Measurements from ENCODE around the gene MGAT4B. TPM values are rescaled to one million over a fixed set of nuclear protein-coding genes. Genes with fewer than 3 reads are reported as not detected.

Gene MGAT4B
- total RNA-seq, 1 experiment from 2014 or later = 151 TPM

DNA sequence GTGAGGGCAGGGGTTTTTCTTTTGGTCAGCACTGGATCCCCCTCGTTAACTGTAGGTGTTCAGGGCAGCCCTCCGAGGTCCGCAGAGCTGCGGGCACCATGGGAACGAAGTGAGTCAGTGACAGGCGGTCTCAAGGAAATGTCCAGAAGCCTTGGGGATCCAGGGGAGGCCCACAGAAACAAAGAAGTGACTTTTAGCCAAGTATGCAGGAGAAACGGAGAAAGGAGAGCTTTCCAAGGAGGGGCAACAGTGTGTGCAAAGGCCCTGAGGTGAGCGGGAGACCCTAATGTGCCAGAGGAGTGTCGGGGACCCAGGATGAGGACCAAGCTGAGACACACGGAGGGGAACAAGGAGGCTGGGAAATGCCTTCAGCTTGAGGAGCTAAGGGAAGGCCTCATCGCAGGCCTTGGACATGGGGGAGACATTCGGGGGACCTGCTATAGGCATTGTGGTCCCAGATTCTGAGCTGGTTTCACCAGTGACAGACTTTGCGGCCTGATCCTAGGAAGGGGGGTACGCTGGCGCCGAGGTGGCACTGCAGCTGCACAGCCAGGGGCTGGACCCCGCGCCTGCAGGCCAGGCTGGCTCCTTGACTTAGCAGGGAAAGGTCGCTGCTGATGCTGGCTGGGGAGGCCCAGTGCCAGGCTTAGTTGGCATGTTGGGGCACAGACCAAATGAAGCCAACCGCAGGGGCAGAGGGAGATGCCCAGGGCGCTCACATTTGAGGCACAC is 9.6 kb downstream of the MGAT4B start:
- ATAC-seq (no peak), DNase-seq (ENCODE audit: low spot score) (no peak)
- Mint-ChIP-seq H3K4me1 (peaks cover 23% of the 10 kb centered on the region), H3K36me3 (peaks cover 18% of the 10 kb centered on the region), H3K9me3 (no peaks in the 10 kb centered on the region), H3K4me3 (peak overlapping the region; percentile 67), H3K27ac (peak overlapping the region; percentile 90; the same call in 1 of the 2 replicates), H3K27me3 (ENCODE audit: low read depth) (no peaks in the 10 kb centered on the region)
- TF ChIP-seq GTF2I (CRISPR knock-in tag; conservative IDR thresholded peaks at IDR 0.05) = peak; percentile 65
- no peak for TF ChIP-seq SP1 (CRISPR knock-in tag; conservative IDR thresholded peaks at IDR 0.05)
- ChIA-PET CTCF (interaction anchor here (0.5 to 5.7 kb wide), 6 partner anchors 17 to 758 kb away, joined by 3 to 39 read pairs (median 4); no protein-coding TSS in a partner anchor), POLR2A (interaction anchor here (0.8 to 1.0 kb wide), 2 partner anchors 9 to 24 kb away, joined by 3 to 4 read pairs; partner anchors contain the start of gene SQSTM1)

DNA sequence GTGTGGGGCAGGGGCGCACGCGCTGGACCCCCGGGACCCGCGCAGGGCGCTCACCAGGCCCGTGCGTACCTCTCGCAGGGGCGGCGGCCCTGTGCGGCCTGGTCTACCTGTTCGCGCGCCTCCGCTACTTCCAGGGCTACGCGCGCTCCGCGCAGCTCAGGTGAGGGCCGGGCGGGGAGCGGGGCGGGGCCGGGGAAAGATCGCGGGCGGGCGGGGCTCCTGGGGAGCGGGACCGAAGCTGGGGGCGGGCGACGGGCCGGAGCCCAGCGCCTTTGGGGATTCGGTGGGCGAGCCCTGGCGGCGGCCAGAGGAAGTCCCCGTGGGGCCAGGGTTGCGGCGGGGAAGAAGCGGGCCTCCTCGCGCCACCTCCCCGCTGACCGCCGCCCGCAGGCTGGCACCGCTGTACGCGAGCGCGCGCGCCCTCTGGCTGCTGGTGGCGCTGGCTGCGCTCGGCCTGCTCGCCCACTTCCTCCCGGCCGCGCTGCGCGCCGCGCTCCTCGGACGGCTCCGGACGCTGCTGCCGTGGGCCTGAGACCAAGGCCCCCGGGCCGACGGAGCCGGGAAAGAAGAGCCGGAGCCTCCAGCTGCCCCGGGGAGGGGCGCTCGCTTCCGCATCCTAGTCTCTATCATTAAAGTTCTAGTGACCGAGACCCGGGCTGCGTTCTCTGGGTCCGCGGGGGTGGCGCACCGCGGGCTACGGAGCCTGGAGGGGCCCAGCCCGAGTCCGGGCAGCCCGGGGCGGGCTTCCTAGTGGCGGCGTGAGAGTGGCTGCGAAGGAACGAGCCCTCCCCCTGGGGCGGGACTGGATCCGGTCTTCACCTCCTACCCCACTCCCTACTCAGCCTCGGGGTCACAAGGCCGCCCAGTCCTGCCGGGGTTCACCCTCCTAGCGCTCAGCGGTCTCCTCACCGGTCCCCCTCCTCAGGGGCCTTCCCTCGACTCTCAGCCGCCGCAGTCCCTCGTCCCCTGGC is 10.5 kb downstream of the MGAT4B start:
- ChIA-PET CTCF (interaction anchor here (0.5 to 5.7 kb wide), 16 partner anchors 10 to 810 kb away, joined by 3 to 39 read pairs (median 4); partner anchors contain the start of gene SQSTM1), POLR2A (interaction anchor here (1.0 to 1.1 kb wide), 2 partner anchors 10 to 64 kb away, joined by 3 to 4 read pairs; no protein-coding TSS in a partner anchor)
- Mint-ChIP-seq H3K36me3 (peaks cover 15% of the 10 kb centered on the region), H3K27ac (peak overlapping the region; percentile 90; the same call in 1 of the 2 replicates), H3K4me3 (peak overlapping the region; percentile 67), H3K27me3 (ENCODE audit: low read depth) (no peaks in the 10 kb centered on the region), H3K9me3 (no peaks in the 10 kb centered on the region), H3K4me1 (peaks cover 18% of the 10 kb centered on the region)
- peak; percentile 61 for ATAC-seq
- peak; percentile 84 for DNase-seq (ENCODE audit: low spot score)
- TF ChIP-seq, protein P1, sequence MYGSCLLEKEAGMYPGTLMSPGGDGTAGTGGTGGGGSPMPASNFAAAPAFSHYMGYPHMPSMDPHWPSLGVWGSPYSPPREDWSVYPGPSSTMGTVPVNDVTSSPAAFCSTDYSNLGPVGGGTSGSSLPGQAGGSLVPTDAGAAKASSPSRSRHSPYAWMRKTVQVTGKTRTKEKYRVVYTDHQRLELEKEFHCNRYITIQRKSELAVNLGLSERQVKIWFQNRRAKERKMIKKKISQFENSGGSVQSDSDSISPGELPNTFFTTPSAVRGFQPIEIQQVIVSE (CRISPR knock-in tag; IDR thresholded peaks at IDR 0.05; ENCODE audit: borderline replicate concordance) = no peak
- TF ChIP-seq ESRRA (CRISPR knock-in tag; IDR thresholded peaks at IDR 0.05; ENCODE audit: borderline replicate concordance) (peak; percentile 82; the same call in 1 of the 2 replicates), CREB1 (CRISPR knock-in tag; IDR thresholded peaks at IDR 0.05) (no peak), SOX15 (CRISPR knock-in tag; IDR thresholded peaks at IDR 0.05) (no peak), PRRX2 (CRISPR knock-in tag; IDR thresholded peaks at IDR 0.05) (no peak), IRF2 (CRISPR knock-in tag; IDR thresholded peaks at IDR 0.05; ENCODE audit: borderline replicate concordance, low read depth) (no peak), SP1 (CRISPR knock-in tag; conservative IDR thresholded peaks at IDR 0.05) (no peak)
- TF ChIP-seq, protein P2, sequence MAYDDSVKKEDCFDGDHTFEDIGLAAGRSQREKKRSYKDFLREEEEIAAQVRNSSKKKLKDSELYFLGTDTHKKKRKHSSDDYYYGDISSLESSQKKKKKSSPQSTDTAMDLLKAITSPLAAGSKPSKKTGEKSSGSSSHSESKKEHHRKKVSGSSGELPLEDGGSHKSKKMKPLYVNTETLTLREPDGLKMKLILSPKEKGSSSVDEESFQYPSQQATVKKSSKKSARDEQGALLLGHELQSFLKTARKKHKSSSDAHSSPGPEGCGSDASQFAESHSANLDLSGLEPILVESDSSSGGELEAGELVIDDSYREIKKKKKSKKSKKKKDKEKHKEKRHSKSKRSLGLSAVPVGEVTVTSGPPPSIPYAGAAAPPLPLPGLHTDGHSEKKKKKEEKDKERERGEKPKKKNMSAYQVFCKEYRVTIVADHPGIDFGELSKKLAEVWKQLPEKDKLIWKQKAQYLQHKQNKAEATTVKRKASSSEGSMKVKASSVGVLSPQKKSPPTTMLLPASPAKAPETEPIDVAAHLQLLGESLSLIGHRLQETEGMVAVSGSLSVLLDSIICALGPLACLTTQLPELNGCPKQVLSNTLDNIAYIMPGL (CRISPR knock-in tag; IDR thresholded peaks at IDR 0.05) = peak; percentile 98
- TF ChIP-seq, protein P3, sequence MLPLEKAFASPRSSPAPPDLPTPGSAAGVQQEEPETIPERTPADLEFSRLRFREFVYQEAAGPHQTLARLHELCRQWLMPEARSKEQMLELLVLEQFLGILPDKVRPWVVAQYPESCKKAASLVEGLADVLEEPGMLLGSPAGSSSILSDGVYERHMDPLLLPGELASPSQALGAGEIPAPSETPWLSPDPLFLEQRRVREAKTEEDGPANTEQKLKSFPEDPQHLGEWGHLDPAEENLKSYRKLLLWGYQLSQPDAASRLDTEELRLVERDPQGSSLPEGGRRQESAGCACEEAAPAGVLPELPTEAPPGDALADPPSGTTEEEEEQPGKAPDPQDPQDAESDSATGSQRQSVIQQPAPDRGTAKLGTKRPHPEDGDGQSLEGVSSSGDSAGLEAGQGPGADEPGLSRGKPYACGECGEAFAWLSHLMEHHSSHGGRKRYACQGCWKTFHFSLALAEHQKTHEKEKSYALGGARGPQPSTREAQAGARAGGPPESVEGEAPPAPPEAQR (CRISPR knock-in tag; IDR thresholded peaks at IDR 0.05) = no peak
- TF ChIP-seq, protein P4, sequence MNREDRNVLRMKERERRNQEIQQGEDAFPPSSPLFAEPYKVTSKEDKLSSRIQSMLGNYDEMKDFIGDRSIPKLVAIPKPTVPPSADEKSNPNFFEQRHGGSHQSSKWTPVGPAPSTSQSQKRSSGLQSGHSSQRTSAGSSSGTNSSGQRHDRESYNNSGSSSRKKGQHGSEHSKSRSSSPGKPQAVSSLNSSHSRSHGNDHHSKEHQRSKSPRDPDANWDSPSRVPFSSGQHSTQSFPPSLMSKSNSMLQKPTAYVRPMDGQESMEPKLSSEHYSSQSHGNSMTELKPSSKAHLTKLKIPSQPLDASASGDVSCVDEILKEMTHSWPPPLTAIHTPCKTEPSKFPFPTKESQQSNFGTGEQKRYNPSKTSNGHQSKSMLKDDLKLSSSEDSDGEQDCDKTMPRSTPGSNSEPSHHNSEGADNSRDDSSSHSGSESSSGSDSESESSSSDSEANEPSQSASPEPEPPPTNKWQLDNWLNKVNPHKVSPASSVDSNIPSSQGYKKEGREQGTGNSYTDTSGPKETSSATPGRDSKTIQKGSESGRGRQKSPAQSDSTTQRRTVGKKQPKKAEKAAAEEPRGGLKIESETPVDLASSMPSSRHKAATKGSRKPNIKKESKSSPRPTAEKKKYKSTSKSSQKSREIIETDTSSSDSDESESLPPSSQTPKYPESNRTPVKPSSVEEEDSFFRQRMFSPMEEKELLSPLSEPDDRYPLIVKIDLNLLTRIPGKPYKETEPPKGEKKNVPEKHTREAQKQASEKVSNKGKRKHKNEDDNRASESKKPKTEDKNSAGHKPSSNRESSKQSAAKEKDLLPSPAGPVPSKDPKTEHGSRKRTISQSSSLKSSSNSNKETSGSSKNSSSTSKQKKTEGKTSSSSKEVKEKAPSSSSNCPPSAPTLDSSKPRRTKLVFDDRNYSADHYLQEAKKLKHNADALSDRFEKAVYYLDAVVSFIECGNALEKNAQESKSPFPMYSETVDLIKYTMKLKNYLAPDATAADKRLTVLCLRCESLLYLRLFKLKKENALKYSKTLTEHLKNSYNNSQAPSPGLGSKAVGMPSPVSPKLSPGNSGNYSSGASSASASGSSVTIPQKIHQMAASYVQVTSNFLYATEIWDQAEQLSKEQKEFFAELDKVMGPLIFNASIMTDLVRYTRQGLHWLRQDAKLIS (CRISPR knock-in tag; IDR thresholded peaks at IDR 0.05; ENCODE audit: borderline replicate concordance) = no peak
- TF ChIP-seq, protein P5, sequence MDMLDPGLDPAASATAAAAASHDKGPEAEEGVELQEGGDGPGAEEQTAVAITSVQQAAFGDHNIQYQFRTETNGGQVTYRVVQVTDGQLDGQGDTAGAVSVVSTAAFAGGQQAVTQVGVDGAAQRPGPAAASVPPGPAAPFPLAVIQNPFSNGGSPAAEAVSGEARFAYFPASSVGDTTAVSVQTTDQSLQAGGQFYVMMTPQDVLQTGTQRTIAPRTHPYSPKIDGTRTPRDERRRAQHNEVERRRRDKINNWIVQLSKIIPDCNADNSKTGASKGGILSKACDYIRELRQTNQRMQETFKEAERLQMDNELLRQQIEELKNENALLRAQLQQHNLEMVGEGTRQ (CRISPR knock-in tag; IDR thresholded peaks at IDR 0.05) = no peak
- TF ChIP-seq, protein P6, sequence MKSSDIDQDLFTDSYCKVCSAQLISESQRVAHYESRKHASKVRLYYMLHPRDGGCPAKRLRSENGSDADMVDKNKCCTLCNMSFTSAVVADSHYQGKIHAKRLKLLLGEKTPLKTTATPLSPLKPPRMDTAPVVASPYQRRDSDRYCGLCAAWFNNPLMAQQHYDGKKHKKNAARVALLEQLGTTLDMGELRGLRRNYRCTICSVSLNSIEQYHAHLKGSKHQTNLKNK (CRISPR knock-in tag; IDR thresholded peaks at IDR 0.05) = peak; percentile 63; the same call in 1 of the 2 replicates
- TF ChIP-seq, protein P7, sequence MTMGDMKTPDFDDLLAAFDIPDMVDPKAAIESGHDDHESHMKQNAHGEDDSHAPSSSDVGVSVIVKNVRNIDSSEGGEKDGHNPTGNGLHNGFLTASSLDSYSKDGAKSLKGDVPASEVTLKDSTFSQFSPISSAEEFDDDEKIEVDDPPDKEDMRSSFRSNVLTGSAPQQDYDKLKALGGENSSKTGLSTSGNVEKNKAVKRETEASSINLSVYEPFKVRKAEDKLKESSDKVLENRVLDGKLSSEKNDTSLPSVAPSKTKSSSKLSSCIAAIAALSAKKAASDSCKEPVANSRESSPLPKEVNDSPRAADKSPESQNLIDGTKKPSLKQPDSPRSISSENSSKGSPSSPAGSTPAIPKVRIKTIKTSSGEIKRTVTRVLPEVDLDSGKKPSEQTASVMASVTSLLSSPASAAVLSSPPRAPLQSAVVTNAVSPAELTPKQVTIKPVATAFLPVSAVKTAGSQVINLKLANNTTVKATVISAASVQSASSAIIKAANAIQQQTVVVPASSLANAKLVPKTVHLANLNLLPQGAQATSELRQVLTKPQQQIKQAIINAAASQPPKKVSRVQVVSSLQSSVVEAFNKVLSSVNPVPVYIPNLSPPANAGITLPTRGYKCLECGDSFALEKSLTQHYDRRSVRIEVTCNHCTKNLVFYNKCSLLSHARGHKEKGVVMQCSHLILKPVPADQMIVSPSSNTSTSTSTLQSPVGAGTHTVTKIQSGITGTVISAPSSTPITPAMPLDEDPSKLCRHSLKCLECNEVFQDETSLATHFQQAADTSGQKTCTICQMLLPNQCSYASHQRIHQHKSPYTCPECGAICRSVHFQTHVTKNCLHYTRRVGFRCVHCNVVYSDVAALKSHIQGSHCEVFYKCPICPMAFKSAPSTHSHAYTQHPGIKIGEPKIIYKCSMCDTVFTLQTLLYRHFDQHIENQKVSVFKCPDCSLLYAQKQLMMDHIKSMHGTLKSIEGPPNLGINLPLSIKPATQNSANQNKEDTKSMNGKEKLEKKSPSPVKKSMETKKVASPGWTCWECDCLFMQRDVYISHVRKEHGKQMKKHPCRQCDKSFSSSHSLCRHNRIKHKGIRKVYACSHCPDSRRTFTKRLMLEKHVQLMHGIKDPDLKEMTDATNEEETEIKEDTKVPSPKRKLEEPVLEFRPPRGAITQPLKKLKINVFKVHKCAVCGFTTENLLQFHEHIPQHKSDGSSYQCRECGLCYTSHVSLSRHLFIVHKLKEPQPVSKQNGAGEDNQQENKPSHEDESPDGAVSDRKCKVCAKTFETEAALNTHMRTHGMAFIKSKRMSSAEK (CRISPR knock-in tag; IDR thresholded peaks at IDR 0.05; ENCODE audit: borderline replicate concordance) = no peak

Data from WTC11 (cell line).